ENCODE measurements around the gene STIM1.
A peak's percentile ranks its signal among the peaks of the same experiment; 100 is the strongest.
"Not testable (repeated sequence)": the region's sequence is repeated elsewhere in the genome, so short reads cannot be mapped to it uniquely, and the experiment has no call there.

STIM1 gene

DNA sequence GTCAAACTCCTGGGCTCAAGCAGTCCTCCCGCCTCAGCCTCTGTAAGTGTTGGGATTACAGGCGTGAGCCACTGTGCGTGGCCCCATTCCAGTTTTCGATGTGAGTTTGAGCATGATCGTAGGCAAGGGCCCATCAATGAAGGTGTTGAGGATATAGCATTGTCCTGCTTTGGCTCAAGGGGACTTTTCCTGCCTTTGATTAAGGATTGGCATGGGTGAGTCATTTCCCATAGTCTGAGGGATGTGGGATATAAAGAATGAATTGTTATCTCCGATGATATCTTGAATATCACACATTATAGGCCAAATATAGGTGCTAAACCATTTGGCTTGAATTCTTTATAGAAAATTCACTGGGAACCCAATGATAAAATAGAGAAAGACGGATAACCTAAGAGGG lies 30.4 kb downstream of the STIM1 start:
- no peak for DNase-seq (ENCODE audit: low read depth in 3 of 3)

GRCh38 chr11:3886985-3887384 lies 31.5 kb downstream of the STIM1 start:
- no peak for DNase-seq (ENCODE audit: low read depth in 3 of 3)

DNA sequence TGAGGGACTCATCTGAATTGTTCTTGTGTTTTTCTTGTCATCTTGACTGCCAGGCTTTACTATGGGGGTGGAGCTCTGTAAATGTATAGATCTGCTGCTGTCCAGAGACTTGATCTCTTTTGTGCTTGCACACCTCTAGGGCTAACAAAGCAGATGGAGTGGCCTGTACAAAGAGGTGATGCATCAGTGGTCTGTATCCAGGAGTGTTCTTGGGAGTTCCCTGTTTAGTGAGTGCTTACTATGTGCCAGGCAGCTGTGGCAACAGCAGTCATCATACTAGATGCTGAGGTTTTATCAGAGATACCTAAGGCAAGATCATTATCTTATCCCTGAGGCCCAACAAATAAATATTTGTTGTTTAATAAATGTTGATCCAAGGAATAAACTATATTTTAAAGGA lies 33.4 kb downstream of the STIM1 start:
- DNase-seq (ENCODE audit: low read depth in 3 of 3): no peak

DNA sequence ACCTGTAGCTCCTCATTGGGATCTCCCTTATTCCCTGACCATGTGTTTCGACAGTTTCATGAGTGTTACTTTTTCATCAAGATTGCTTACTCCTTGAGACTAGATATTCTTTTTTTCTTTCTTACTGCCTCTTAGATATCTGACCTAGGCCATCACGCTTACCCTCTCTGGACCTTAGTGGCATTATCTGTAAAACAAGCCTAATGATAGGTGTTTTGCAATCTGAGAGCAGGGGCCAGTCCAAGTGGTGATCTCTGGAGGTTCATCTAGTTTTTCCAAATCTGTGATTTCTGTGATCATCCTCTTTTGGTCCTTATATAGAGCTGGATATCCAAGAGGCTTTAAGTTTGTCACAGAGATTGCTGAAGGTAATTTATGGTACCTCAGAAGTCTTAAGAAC lies 34.5 kb downstream of the STIM1 start:
- DNase-seq (ENCODE audit: low read depth in 3 of 3): no peak

DNA sequence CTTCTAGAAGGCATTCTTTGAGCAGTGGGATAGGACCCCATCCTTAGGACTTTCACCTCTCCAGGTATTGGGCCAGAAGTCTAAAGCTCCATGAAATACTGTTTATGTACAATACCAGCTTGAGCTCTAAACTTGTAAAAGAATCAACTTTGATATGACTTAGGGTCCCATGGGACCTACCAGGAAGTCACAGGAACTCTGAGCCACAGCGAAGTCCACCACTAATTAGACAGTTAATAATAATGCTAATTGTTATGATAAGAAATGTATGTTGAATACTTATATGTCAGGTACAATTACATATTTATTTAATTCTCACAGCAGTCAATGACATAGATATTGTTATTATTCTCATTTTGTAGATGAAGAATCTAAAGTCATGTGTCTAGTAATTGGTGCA lies 35.3 kb downstream of the STIM1 start:
- DNase-seq (ENCODE audit: low read depth in 3 of 3): no peak

GRCh38 chr11:3891751-3892150 lies 36.3 kb downstream of the STIM1 start:
- no peak for DNase-seq (ENCODE audit: low read depth in 3 of 3)

- no peak for DNase-seq (ENCODE audit: low read depth in 3 of 3)
Observed at GRCh38 chr11:3892156-3892555, 36.7 kb downstream of the STIM1 start.

DNA sequence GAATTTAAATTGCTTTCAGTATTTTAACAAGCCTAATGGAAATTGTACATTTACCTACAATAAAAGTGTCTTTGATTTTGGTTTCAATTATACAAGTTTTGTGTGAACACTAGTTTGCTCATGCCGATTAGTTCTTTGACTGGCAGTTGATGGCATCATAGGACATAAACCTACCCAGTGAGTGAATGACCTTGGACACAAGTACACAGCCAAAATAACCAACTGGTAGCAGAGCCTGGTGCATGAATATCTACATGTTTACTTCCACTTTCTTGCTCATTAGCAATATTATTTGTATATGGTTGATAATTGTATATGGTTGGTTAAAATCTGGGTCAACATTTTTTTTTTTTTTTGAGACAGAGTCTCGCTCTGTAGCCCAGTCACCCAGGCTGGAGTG lies 37.8 kb downstream of the STIM1 start:
- DNase-seq (ENCODE audit: low read depth in 3 of 3): no peak

DNA sequence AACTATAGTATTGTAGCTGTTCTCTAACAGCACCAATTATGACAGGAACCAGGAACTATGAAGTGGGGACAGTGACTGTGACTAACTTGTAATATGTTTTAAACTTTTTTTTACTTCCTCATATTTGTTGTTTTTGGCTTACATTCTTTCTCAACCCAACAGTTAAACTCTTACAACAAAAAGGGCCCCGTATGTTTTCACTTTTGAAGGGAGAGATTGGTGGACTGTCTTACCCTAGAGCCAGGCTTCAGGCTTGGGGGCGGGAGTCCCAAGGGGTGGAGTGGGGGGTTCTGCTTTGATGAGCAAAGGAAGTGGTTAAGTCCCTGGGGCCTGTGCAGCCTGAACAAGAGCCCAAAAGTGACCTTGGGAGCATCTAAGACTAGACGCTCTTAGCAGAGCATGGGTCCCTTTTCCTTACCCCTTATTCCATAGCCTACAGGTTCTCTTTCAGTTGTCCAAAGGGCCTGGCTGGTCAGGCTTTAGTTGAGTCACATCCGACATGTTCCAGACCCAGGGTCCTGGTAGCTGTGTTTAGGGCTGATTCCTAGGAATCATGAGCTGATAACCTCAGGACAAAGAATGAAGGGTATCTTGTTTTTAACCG lies 38.8 kb downstream of the STIM1 start:
- no peak for DNase-seq (ENCODE audit: low read depth in 3 of 3)

DNA sequence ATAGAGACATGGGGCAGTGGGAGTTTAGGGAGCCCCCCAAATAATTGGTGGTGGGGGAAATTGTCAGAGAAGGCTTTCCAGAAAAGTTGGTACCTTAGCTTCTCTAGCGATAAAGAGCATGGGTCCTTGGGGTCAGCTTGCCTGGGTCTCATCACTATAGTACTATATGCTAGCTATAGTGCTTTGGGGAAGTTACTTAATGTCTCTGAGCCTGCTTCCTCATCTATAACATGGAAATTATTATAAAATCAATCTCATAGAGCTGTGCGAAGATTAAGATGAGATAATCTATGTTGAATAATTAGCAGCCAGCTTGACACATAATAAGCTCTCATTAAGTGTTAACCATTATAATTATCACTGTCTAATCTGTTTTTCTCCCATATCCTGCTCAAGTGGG lies 41.2 kb downstream of the STIM1 start:
- DNase-seq (ENCODE audit: low read depth in 3 of 3): no peak

GRCh38 chr11:3900230-3900629 lies 44.8 kb downstream of the STIM1 start:
- DNase-seq (ENCODE audit: low read depth in 3 of 3): not testable (repeated sequence)

DNA sequence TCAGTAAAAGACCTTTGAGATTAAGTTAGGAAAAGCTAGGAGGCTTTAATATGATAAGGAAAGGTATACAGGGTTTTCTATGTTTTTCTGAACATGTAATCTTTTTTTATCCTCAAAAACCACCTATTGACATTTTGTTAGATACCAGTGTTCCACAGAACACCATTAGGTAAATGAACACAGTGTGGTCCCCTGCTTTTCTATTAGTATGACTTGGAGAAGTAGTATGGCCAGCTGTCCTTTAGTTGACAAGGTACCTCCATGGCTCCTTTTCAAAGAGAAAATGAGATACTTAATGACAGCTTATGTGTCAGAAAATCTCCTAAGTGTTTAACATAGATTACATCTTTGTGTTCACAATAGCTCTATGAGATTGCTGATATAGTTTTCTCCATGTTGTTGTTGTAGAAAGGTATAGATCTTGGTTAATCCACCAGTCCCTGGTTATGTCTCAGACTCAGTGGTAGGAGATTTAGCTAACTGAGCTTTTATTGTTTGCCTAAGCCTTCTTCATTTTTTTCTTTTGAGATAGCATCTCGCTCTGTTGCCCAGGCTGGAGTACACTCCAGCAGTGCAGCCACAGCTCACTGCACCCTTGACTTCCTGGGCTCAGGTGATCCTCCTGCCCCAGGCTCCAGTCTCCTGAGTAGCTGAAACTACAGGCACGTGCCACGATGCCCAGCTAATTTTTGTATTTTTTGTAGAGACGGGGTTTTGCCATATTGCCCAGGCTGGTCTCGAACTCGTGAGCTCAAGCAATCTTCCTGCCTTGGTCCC lies 46.0 kb downstream of the STIM1 start:
- DNase-seq (ENCODE audit: low read depth in 3 of 3): no peak

GRCh38 chr11:3902441-3902840 lies 47.0 kb downstream of the STIM1 start:
- DNase-seq (ENCODE audit: low read depth in 3 of 3): no peak

- DNase-seq (ENCODE audit: low read depth in 3 of 3): no peak
Observed at GRCh38 chr11:3903207-3903896, 47.9 kb downstream of the STIM1 start.

DNA sequence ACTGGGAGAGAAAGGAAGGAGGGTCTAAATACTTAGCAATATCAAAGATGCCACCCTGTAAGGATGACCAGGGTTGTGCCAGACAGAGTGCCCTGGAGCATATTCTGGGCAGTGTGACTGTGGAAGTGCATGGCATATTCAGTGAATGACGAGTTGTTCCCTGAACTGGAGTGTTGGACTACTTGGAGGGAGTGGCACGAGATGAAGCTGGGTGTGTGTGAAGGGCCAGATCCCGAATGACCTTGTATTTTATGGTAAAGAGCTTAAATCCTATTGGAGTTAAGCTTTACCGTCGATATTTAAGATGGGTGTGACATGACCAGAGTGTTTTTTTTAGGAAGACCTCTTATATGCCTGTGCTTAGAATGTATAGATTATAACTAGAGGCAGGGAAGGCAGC lies 48.8 kb downstream of the STIM1 start:
- no peak for DNase-seq (ENCODE audit: low read depth in 3 of 3)

DNA sequence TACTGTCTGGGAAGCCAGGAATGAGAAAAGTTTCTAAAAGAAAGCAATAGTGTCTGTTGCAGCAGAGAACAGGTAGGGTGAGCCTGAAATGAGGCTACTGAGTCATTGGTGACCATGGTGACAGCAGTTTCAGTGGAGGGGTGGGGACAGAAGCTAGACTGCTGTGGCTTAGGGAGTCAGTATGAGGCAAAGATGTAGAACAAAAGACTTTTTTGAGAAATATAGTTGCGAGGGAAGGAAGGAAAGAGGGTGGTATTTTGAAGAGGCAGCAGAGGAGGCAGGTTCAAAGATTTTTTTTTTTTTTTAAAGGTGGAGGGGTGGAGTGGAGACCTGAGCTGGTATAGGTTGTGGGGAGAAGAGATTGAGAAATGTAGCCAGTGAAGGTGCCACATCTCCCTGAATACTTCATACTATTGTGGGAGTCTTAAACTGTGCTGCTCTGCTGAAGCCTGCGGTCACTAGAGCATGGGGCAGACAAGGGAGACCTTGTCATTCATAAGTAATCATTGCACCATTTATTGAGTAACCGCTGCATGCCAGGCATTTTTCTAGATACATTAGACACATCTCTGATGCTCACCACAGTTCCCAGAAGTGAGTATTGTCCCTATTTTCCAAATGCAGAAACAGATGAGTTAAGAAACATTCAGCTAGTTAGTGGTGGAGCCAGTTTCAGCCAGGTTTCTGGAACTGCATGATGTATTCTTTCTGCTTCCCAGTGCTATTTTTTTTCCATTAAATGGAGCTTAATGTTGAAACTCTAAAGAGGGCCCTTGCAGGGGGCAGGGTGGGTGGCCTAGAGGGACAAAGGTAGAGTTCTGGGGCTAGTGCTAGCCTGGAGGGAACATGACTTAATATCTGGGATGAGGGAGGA lies 49.9 kb downstream of the STIM1 start:
- peak; percentile 39 to 60 (median 58) for DNase-seq (ENCODE audit: low read depth in 3 of 3)

GRCh38 chr11:3906166-3906565 lies 50.7 kb downstream of the STIM1 start:
- DNase-seq (ENCODE audit: low read depth in 3 of 3): no peak

DNA sequence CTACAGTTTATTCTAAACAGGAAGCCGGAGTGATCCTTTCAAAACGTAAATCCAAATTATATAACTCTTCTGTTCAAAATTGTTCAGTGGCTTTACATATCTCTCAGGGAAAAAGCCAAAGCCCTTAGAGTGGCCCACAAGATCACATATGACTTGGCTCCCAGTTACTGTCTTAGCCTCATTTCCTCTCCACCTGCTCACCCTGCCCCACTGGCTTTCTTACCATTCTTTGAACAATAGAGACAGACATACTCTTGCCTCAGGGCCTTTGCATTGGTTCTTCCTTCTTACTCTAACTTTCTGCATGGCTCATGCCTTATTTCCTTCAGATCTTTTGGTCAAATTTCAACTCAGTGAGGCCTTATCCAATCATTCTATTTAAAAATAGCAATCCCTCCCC lies 52.1 kb downstream of the STIM1 start:
- DNase-seq (ENCODE audit: low read depth in 3 of 3): no peak

DNA sequence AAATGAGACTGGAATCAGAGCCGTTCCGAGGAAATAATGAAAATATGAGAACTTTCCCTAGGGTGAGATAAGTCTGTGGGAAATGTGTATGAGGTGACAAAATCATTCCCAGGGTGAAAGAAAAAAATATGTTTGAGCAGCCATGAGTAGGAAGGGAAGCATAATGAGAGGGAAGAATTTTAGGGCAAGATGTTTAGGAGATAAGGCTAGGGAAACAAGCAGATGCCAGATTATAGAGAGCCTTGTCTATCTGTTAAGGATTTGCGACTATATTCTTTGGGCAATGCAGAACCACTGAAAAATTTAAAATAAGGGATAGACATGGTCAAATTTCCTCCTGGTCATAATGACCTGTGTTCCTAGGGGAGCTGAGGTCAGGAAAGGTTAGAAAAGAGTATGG lies 54.4 kb downstream of the STIM1 start:
- DNase-seq (ENCODE audit: low read depth in 3 of 3): no peak

GRCh38 chr11:3911908-3912505 lies 56.5 kb downstream of the STIM1 start:
- DNase-seq (ENCODE audit: low read depth in 3 of 3): no peak

- no peak for DNase-seq (ENCODE audit: low read depth in 3 of 3)
Observed at GRCh38 chr11:3913921-3914320, 58.5 kb downstream of the STIM1 start.

- DNase-seq (ENCODE audit: low read depth in 3 of 3): no peak
Observed at GRCh38 chr11:3914805-3915204, 59.3 kb downstream of the STIM1 start.
